AG10803 (cell line): ENCODE results near the gene PFKFB1.

Experiments
- DNase-seq: peaks from one replicate; pipeline ENCODE4 v3.0.0; 2010; ENCODE audit warnings: low read depth
- H3K4me3 ChIP-seq: 2 replicates; pipeline ENCODE4 v1.5.1; 2011; ENCODE audit warnings: mild to moderate bottlenecking, low read length, control low read depth
- TF ChIP-seq, protein P1 (sequence below): conservative IDR thresholded peaks from 2 replicates; pipeline ENCODE4 v1.5.1; 2011; ENCODE audit warnings: mild to moderate bottlenecking, low read length, control low read depth, inconsistent platforms

The PFKFB1 gene

DNA sequence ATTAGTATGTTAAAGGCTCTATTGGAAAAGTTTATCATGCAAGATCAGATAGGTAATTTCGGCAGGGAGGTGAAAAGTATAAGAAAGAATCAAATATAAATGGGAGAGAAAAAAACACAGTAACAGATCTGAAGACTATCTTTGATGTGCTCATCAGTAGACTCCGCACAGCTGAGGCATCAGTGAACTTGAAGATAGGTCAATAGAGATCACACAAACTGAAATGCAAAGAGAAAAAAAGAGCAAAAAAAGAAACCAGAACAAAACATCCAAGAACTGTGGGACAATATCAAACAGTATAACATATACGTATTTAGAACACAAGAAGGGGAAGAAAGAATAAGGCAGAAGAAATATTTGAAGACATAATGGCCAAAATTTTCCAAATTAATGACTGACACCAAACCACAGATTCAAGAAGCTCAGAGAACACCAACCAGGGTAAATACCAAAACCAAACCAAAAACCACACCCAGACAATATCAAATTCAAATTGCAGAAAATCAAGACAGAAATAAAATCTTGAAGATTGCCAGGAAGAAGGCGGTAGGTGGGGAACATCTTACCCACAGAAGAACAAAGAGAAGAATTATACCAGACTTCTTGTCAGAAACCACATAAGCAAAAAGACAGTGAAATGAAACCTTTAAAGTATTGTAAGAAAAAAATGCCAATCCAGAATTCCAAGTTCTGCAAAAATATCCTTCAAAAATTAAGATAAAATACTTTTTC is 29.1 kb downstream of the PFKFB1 start:
- no peak overlapping the region for H3K4me3 ChIP-seq
- no peak for DNase-seq
- TF ChIP-seq, protein P1, sequence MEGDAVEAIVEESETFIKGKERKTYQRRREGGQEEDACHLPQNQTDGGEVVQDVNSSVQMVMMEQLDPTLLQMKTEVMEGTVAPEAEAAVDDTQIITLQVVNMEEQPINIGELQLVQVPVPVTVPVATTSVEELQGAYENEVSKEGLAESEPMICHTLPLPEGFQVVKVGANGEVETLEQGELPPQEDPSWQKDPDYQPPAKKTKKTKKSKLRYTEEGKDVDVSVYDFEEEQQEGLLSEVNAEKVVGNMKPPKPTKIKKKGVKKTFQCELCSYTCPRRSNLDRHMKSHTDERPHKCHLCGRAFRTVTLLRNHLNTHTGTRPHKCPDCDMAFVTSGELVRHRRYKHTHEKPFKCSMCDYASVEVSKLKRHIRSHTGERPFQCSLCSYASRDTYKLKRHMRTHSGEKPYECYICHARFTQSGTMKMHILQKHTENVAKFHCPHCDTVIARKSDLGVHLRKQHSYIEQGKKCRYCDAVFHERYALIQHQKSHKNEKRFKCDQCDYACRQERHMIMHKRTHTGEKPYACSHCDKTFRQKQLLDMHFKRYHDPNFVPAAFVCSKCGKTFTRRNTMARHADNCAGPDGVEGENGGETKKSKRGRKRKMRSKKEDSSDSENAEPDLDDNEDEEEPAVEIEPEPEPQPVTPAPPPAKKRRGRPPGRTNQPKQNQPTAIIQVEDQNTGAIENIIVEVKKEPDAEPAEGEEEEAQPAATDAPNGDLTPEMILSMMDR = no peak

DNA sequence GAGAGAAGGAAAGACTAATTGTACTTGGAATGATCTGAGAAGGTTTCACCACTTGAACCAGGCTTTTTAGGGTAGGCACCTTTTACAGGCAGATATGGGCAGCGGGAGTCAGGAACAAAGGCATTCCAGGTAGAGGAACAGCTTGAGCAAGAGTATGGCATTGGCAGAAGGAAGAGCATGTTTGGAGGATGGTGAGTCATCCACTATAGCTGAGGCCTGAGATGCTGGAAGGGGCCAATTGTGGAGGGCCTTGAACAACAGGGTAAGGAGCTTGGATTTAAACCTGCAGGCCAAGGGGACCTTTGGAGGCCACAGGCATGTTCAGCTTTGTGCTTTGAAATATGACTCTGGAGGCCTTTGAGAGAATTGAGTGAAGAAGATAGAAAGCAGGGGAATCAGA is 32.2 kb downstream of the PFKFB1 start:
- no peak for DNase-seq
- TF ChIP-seq, protein P1 = no peak

GRCh38 chrX:54950730-54951375 is 43.1 kb downstream of the PFKFB1 start:
- TF ChIP-seq, protein P1 = no peak
- DNase-seq = no peak

More for the DNA sequence above, 32.2 kb downstream of the PFKFB1 start:
- no peak overlapping the region for H3K4me3 ChIP-seq

DNA sequence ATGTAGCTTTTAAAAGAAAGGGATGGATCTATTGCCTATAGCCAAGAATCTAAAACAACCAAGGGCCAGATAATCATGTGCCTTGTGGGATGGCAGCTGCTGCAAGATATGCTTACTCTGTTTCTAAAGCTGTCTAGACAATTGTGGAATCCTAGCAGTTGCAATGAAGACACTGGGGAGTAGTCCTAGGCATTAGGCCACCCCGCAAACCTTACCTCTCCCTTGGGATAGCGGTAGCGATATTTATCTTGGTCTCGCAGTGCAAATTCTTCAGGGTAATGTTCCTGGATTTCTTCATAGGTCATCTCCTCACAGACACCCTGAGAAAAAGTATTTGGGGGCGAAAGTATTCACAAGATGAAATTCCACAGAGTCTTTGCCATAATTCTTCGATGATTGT is 48.8 kb downstream of the PFKFB1 start:
- H3K4me3 ChIP-seq = no peak overlapping the region
- no peak for DNase-seq
- TF ChIP-seq, protein P1 = no peak

More at GRCh38 chrX:54950730-54951375, 43.1 kb downstream of the PFKFB1 start:
- H3K4me3 ChIP-seq = no peak overlapping the region

DNA sequence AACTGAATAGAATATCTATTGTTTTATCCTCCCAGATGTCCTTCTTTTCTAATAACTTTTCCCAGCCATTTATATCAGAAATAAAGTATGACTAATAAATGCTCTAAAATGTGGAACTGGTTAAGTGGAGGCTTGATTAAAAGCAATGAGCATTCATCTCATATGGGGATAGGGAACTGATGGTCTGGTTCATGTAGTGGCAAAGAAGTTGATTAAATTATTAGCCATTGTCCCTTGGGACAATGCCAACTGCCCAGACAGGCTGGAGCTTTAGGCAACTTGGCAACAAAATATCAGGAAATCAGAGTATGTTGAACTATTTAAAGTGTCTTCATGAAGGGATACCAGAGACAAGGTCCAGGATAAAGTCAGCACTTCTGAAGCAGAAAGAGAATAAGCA is 49.2 kb downstream of the PFKFB1 start:
- TF ChIP-seq, protein P1 = no peak
- no peak overlapping the region for H3K4me3 ChIP-seq
- DNase-seq = no peak

DNA sequence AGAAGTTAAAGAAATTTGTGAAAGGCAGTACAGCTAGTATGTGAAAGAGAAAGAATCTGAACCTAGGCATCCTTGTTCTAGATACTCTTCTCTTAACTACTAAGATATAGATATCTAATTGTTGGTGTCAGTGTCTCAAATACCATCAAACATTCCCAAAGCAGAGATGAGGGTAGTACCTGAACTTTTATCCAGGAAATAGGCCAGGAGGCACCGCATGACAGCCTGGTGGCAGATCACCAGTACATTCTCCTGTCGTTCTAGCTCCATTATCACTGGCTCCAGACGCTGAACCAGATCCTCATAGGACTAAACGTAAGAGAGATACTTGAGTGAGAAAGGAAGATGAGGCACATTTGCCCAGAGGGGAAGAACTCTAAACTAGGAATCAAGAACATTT is 56.6 kb downstream of the PFKFB1 start:
- DNase-seq = no peak
- TF ChIP-seq, protein P1 = no peak
- H3K4me3 ChIP-seq = no peak overlapping the region

DNA sequence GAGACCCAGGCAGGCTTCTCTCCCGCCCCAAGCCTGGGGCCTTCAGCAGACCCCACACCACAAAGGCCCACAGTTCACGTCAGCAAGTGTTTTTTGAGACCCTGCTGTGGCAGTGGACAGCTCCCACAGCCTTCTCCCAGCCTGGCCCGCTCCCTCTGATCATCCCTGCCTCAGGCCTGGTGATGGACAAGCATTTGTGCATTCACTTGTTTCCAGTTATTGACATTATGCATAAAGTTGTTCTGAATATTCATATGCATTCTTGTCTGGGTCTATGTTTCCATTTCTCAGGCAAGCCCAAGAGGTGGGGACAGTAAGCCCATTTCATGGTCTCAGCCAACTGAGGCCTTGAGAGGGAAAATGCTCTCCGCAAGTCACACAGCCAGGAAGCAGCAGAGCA is 58.7 kb downstream of the PFKFB1 start:
- DNase-seq = no peak
- TF ChIP-seq, protein P1 = no peak
- H3K4me3 ChIP-seq = no peak overlapping the region
